Eye (tissue), 1 donor: ENCODE results near the gene C1orf159.

ENCODE experiments used
- DNase-seq: peaks from one replicate; pipeline ENCODE4 v3.0.0-alpha.2; 2015

Gene C1orf159

GRCh38 chr1:1033009-1033587 lies 82.8 kb downstream of the C1orf159 start:
- peak; percentile 97 for DNase-seq

- peak; percentile 79 for DNase-seq
These were observed 83.5 kb downstream of the C1orf159 start for GRCh38 chr1:1032424-1032823.
